IPS-20b (cell line): ENCODE data around the gene RPP25L.

Source experiments
- H3K27ac ChIP-seq: one replicate; pipeline ENCODE4 v1.5.1; 2013; ENCODE audit warnings: low read length
- H3K27me3 ChIP-seq: 2 replicates; pipeline ENCODE4 v1.6.1; 2013; ENCODE audit warnings: mild to moderate bottlenecking, low read length, inconsistent platforms; ENCODE audit not compliant: insufficient read depth
- H3K36me3 ChIP-seq: 2 replicates; pipeline ENCODE4 v1.6.1; 2013; ENCODE audit warnings: low read depth, mild to moderate bottlenecking, inconsistent platforms, low read length, moderate library complexity; ENCODE audit not compliant: insufficient read depth
- H3K4me1 ChIP-seq: 2 replicates; pipeline ENCODE4 v1.6.1; 2013; ENCODE audit warnings: mild to moderate bottlenecking, control low read depth, inconsistent platforms, low read length, moderate library complexity; ENCODE audit not compliant: insufficient read depth
- H3K4me3 ChIP-seq: 2 replicates; pipeline ENCODE4 v1.5.1; 2013; ENCODE audit warnings: mild to moderate bottlenecking, low read length, inconsistent platforms
- H3K9ac ChIP-seq: 2 replicates; pipeline ENCODE4 v1.6.1; 2013; ENCODE audit warnings: low read depth, mild to moderate bottlenecking, inconsistent platforms, low read length, moderate library complexity
- H3K9me3 ChIP-seq: 2 replicates; pipeline ENCODE4 v1.6.1; 2013; ENCODE audit warnings: mild to moderate bottlenecking, low read depth, low read length, inconsistent platforms; ENCODE audit not compliant: insufficient read depth

Gene RPP25L

GRCh38 chr9:34635556-34635955, 23.7 kb upstream of the RPP25L start:
- H3K27me3 ChIP-seq = peaks cover 39% of the 10 kb centered on the region
- H3K9ac ChIP-seq = no peak overlapping the region
- peaks cover 11% of the 10 kb centered on the region for H3K36me3 ChIP-seq
- no peaks in the 10 kb centered on the region for H3K9me3 ChIP-seq
- no peak overlapping the region for H3K4me3 ChIP-seq
- H3K27ac ChIP-seq = no peak overlapping the region
- peaks cover 6% of the 10 kb centered on the region; the same call in 1 of the 2 replicates for H3K4me1 ChIP-seq

- H3K4me1 ChIP-seq = peaks cover 6% of the 10 kb centered on the region; the same call in 1 of the 2 replicates
- H3K36me3 ChIP-seq = peaks cover 11% of the 10 kb centered on the region
- H3K27ac ChIP-seq = no peak overlapping the region
- no peaks in the 10 kb centered on the region for H3K9me3 ChIP-seq
- no peak overlapping the region for H3K9ac ChIP-seq
- peaks cover 48% of the 10 kb centered on the region for H3K27me3 ChIP-seq
- H3K4me3 ChIP-seq = no peak overlapping the region
Measured at GRCh38 chr9:34634551-34635248, 22.8 kb upstream of the RPP25L start.

- Histone ChIP-seq H3K9ac (no peak overlapping the region), H3K36me3 (peaks cover 11% of the 10 kb centered on the region), H3K9me3 (no peaks in the 10 kb centered on the region), H3K4me1 (peaks cover 6% of the 10 kb centered on the region; the same call in 1 of the 2 replicates), H3K4me3 (no peak overlapping the region), H3K27me3 (peaks cover 55% of the 10 kb centered on the region), H3K27ac (no peak overlapping the region)
Measured at GRCh38 chr9:34633851-34634550, 22.1 kb upstream of the RPP25L start.

- Histone ChIP-seq H3K36me3 (peaks cover 11% of the 10 kb centered on the region), H3K27ac (no peak overlapping the region), H3K9me3 (no peaks in the 10 kb centered on the region), H3K4me1 (peaks cover 4% of the 10 kb centered on the region; the same call in 1 of the 2 replicates), H3K9ac (no peak overlapping the region), H3K27me3 (peaks cover 58% of the 10 kb centered on the region), H3K4me3 (no peak overlapping the region)
Measured at GRCh38 chr9:34633166-34633565, 21.3 kb upstream of the RPP25L start.

DNA sequence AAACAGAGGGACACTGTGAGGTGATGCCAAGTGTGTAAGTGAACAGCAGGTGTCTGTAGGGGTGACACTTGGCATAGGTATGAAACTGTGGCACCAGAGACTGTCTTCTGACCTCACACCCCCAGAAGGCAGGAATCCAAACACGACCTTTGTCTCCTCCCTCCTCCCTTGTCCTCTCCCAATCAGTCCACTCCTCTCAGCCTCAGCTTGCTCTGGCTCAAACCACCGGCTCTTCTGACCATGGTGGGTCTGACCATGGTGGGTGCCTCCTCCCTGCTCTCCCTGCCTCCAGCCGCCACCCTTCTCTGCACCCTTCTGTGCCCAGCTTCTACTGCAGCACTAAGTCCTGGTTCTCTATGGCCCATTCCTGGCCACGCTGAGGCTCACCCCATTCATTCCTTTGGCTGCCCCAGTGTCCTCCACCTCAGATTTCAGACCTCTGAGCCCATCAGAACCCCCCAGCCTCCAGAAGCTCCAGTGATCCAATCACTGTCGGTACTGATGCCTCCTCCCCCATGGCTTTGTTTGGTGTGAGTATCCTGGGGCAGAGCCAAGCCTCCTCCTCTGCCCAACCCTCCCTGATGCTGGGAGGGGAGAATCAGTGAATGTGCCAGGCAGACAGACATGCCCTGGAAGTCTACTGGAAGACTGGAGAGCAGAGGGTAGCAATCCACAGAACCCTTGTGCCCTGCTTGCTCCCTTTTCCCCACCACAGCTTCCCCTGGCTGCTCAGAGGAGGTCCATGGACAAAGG, 18.7 kb upstream of the RPP25L start:
- Histone ChIP-seq H3K4me3 (no peak overlapping the region), H3K27me3 (peaks cover 75% of the 10 kb centered on the region)

DNA sequence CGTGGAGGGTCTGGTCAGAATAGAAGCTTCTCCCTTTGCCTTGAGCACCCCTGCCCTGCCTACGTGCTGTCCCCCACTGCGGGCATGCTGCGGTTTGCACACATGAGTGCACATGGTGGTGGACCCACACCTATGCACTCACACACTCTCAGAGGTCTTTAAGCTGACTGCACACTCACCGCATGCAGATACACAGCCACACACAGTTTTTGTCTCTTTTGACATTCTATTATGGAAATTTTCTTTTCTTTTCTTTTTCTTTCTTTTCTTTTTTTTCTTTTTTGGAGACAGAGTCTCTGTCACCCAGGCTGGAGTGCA, 17.6 kb upstream of the RPP25L start:
- no peaks in the 10 kb centered on the region for H3K36me3 ChIP-seq
- H3K27ac ChIP-seq = no peak overlapping the region
- H3K27me3 ChIP-seq = peaks cover 86% of the 10 kb centered on the region
- H3K4me1 ChIP-seq = peaks cover 3% of the 10 kb centered on the region; the same call in 1 of the 2 replicates
- H3K9ac ChIP-seq = no peak overlapping the region
- H3K4me3 ChIP-seq = peak overlapping the region; percentile 54
- no peaks in the 10 kb centered on the region for H3K9me3 ChIP-seq

More for the DNA sequence above, 18.7 kb upstream of the RPP25L start:
- peaks cover 9% of the 10 kb centered on the region for H3K36me3 ChIP-seq
- no peak overlapping the region for H3K27ac ChIP-seq
- no peaks in the 10 kb centered on the region for H3K9me3 ChIP-seq
- H3K4me1 ChIP-seq = 0 out of 2 replicates have a peak, but pooled peaks cover 3% of the 10 kb centered on the region
- H3K9ac ChIP-seq = no peak overlapping the region

DNA sequence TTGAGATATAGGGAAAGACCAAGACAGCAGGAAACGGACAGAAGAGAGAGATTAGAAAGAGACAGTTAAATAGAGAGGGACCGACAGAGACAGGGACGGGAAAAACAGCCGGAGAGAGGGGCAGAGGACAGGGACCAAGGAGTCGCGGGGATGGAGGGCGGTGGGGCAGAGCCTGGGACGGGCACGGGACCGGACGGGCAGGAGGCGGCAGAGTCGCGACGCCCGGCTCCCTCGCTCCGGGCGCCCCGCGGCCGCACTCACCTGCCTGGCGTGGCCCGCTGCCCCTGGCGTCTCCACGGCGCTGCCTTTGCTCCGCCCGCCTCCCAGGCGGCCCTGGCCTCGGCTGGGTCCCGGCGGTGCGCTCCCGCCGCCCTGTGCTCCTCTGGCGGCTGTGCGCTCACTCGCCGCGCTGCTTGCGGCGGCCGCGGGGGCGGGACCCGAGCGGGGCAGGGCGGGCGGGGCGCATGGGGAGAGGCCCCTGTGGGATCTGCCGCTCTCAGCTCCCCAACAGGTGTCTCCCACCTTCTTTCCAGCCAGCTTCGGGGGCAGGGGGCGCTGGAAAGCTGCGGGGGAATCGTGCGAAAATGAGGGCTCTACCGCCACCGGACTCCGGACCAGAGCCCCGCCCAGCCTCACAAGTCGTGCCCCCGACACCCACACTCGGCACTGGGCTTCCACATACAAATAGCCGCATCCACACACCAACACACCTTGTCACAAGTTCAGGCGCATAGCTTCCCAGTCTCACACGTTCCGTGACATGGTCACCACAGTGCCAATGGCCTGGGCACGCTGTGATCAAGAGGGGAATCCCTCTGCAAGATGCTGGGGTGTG, 17.0 kb upstream of the RPP25L start, which contains the start of gene ARID3C:
TSS of gene ARID3C (minus strand) at position 411 of the 835 bp plus-strand sequence. CDS start 1,052 bp downstream, outside the sequence.
- Histone ChIP-seq H3K27ac (no peak within 1 kb of the TSS), H3K4me3 (peak within 1 kb of the TSS; percentile 54), H3K9ac (no peak within 1 kb of the TSS), H3K4me1 (peaks cover 5% of the 10 kb centered on the region; the same call in 1 of the 2 replicates), H3K9me3 (no peaks in the 10 kb centered on the region), H3K36me3 (no peaks in the 10 kb centered on the region), H3K27me3 (peaks cover 92% of the 10 kb centered on the region)

DNA sequence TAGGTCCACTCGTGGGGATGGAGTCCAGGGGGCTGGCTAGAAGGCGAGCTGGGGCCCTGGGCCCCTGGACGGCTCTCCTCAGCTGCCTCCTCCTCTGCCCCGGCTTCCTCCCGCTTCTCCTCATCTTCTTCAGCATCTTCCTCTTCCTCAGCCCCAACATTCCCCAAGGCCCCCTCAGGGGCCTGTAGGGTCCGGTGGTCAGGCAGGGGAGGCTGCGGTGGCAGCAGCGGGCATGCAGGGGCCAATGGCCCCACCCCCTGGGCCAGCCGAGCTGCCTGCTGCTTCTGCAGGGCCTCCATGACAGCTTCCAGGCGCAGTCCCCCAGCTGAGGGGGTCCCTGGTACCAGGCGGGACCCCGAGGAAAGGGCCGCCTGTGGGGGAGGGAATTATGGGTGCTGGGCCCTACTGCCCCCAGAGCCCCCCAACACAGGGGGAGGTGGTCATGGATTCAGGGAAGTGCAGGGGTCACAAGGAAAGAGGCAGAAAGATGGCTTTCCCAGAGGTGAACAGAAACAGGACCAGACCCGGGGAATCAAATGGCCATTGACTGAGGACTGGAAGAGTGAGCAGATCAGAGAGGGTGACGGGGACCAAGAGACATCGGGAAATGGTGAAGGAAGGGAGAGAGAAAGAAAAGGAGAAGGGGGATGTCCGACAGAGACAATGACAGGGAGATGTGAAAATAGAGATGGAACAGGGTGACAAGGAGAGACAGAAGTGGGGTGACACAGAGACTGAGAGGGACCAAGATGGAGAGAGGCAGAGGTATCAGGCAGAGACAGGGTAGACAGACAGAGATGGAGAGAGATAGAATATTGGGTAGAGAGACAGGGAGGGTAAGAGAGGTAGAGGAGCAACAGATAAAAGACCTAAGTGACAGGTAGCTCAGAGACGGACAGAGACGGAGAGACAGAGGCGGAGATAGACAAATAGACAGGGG, 16.1 kb upstream of the RPP25L start:
- Histone ChIP-seq H3K4me3 (peak overlapping the region; percentile 54), H3K9ac (no peak overlapping the region), H3K4me1 (peaks cover 5% of the 10 kb centered on the region; the same call in 1 of the 2 replicates), H3K36me3 (no peaks in the 10 kb centered on the region), H3K9me3 (no peaks in the 10 kb centered on the region), H3K27me3 (peaks cover 100% of the 10 kb centered on the region), H3K27ac (no peak overlapping the region)

DNA sequence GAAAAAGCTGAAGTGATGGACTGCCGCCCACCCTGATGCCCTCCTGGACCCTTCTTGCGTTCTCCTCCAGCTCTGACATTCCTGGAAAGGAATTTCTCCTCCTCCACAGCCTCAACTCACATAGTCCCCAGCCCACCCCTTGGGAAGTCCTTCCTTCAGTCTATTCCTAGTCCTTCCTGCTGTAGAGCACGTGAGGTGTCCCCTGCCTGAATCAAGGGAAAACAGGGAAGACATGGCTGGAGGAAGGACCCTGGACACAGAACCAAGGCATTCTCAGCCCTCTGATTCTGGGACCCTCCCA, 13.2 kb upstream of the RPP25L start:
- H3K9ac ChIP-seq = no peak overlapping the region; the same call in 1 of the 2 replicates
- H3K27me3 ChIP-seq = peaks cover 86% of the 10 kb centered on the region
- H3K36me3 ChIP-seq = no peaks in the 10 kb centered on the region
- H3K9me3 ChIP-seq = no peaks in the 10 kb centered on the region
- no peak overlapping the region for H3K27ac ChIP-seq
- no peak overlapping the region for H3K4me3 ChIP-seq
- H3K4me1 ChIP-seq = peaks cover 5% of the 10 kb centered on the region; the same call in 1 of the 2 replicates

DNA sequence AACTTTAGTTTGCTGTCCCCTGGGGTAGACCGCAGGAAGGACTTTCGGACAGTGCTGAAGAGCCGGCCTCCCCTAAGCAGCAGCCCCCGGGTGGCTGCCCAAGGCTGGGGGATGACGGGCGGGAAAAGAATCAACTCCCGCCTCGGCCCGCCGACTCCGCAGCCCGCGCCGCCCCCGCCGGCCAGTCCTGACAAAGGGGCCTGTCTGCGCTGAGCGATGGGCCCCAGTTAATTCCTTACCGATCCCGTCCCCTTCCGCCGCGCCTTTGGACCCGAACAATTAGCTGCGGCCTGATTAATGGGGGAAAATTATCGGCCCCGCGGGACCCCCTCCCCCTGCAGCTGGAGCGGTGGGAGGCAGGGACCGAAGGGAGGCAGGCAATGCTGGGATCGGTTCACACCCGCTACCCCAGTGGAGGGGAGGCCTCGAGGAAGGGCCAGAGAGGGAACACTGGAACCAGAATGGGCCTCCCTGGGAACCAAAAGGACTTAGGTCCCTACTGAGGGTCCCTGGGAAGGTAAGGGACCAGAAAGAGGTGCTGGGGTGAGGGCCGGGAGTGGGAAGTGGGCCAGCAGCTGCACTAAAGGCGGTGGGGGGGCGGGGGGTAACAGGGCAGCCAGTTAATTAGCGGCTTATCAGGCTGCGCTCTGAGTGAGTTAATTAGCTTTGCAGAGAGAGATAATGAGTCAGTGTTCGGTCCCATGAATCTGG, 12.7 kb upstream of the RPP25L start:
- peak overlapping the region; percentile 47; the same call in 1 of the 2 replicates for H3K4me3 ChIP-seq

More for the DNA sequence above, 12.7 kb upstream of the RPP25L start:
- Histone ChIP-seq H3K27me3 (peaks cover 80% of the 10 kb centered on the region), H3K4me1 (peaks cover 6% of the 10 kb centered on the region; the same call in 1 of the 2 replicates), H3K36me3 (no peaks in the 10 kb centered on the region), H3K27ac (no peak overlapping the region), H3K9me3 (no peaks in the 10 kb centered on the region), H3K9ac (peak overlapping the region; percentile 48; the same call in 1 of the 2 replicates)
